ENCODE data around the gene SPTBN1.

Gene SPTBN1

DNA sequence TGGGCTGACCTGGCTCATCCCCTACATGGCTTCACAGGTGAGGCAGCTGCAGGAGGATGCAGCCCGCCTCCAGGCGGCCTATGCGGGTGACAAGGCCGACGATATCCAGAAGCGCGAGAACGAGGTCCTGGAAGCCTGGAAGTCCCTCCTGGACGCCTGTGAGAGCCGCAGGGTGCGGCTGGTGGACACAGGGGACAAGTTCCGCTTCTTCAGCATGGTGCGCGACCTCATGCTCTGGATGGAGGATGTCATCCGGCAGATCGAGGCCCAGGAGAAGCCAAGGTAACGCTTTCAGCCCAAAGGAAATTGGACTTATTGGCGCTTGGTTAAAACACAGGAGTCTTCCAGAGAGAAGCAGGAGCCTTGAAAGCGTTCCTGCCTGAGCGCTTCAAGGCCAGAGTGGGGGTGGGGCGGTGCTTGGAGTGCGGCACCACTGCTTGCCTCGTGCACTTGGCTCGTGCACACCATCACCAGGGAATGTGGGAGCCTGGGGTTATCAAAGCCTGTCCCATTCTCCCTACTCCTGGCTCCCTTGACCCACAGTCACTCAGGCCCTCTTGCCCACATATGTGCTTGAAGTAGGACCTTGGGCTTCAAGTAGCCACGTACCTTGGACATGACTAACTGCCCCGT is 197.6 kb downstream of the SPTBN1 start:
- DNase-seq (ENCODE audit: low spot score): no peak

- no peak for DNase-seq (ENCODE audit: low spot score)
Observed at GRCh38 chr2:54655046-54655809, 199.1 kb downstream of the SPTBN1 start.

DNA sequence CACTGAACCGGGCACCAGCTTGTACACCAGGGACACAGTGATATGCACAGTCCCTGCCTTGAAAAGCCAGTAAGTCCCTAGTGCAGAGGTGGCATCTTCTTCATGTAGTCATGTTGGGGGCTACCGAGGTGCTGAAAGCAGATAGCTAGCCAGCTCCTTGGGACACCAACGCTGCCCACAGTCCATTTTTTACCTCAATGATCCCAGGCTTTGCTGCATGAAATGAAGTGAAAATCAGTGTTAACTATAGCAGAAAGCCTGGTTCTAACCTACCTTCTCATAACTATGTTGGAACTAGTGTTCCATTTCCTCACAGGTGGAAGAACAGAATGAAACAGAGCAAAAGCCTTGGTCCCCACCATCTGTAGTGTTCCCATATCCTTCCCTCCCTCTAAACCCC is 200.7 kb downstream of the SPTBN1 start:
- DNase-seq (ENCODE audit: low spot score): no peak

GRCh38 chr2:54657664-54658083 is 201.5 kb downstream of the SPTBN1 start:
- peak; percentile 48 for DNase-seq (ENCODE audit: low spot score)

- no peak for DNase-seq (ENCODE audit: low spot score)
Observed at GRCh38 chr2:54658564-54659071, 202.5 kb downstream of the SPTBN1 start.

GRCh38 chr2:54659527-54659926 is 203.4 kb downstream of the SPTBN1 start:
- DNase-seq (ENCODE audit: low spot score): no peak

DNA sequence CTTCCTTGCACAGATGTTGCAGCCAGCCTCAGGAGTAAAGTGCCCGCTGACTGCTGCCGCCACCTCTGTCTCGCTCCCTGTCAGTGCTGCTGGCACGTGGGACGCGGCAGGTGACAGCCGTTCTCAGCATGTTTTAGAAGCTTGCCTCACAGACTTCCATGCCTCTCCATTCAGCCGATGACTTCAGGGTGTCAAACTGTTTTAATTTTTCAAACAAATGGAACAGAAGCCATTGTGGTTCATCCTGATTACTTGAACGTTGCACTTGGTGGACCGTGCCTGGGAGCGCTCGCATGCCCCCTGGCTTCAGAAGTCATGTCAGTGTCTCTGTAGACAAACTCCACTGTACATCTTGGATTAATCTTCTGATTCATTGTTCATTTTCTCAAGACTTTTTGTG is 204.6 kb downstream of the SPTBN1 start:
- DNase-seq (ENCODE audit: low spot score): no peak

DNA sequence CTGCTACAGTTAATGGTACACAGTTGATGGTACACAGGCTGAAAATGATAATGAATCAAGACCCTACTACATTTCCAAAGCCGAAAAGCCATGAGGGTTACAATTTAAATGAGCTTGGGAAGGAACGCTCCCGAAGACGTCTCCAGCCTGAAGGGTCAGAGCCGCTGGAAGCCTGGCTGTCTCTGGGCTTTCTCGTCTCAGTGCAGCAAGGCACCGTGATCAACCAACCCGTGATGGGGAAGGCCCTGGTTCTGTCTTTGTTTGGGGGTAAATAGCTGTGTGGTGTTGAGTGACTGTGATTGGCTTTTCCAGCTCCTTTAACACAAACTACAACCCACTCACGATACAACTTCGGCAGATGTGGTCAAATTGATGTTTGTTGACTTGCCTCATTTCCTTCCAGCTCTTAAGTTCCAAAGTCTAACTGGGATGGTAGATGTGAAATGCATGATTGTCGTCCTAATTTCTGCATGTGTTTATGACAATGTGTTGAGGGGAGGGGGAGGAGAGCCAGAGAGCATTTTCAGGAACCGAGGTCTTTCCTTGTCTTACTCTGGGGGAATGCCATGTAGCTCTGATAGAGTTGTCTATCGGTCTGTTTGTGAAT is 207.4 kb downstream of the SPTBN1 start:
- DNase-seq (ENCODE audit: low spot score): no peak

DNA sequence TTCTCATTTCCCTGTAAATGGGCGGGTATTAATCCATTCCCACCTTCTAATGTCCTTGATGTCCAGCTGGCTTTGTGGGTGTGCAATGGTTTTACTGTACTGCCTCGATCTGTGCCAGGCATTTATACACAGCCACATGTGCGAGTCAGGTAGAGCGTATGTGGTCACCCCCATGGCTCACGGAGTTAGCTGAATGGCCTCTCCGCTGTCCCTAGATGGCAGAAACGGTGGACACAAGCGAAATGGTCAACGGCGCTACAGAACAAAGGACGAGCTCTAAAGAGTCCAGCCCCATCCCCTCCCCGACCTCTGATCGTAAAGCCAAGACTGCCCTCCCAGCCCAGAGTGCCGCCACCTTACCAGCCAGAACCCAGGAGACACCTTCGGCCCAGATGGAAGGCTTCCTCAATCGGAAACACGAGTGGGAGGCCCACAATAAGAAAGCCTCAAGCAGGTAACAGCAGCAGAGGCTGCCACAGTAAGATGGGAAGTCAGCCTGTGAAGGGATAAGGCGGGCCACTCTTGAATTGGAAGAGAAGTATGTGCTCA is 208.2 kb downstream of the SPTBN1 start:
- DNase-seq (ENCODE audit: low spot score): no peak

GRCh38 chr2:54665436-54665856 is 209.3 kb downstream of the SPTBN1 start:
- DNase-seq (ENCODE audit: low spot score): peak; percentile 38

DNA sequence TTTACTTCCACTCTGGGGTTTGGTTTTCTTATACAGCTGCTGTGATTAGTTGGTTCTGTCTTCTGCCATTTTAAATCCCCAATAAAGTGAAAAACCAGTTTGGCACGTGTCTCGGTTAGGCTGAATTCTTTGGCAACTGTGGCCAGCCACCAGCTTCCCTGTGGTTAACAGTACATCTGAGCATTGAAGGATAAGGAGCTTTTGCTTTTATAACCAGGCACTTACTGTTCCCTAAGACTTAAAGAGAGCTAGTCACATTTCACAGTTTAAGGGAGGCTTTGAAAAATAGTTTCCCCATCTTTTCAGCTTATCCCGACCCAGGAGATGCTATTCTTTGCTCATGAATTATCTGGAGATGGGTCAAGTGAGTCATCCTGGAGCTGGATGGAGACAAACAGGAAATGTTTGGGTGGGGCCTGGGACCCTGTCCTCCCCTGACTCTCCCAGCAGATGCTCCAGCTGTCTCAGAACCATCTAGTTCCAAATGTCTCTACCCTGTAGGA is 210.1 kb downstream of the SPTBN1 start:
- DNase-seq (ENCODE audit: low spot score): no peak

- no peak for DNase-seq (ENCODE audit: low spot score)
Observed at GRCh38 chr2:54666634-54667265, 210.6 kb downstream of the SPTBN1 start.

DNA sequence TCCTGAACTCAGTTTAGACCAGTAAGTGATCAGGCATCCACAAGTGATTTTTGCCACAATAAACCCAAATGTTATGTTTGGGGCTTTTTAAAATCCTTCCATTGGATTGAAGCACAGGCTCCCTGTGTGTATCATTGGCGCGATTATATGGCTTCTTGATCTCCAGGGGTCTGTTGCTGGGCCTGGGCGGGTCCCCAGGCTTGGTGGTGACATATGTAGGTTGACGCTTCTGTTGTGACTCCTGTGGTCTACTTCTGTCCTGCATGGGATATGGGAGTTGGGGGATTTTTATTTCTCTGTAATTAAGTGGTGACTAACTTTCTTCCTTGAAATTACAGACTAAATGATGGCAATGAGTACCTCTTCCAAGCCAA is 211.1 kb downstream of the SPTBN1 start:
- no peak for DNase-seq (ENCODE audit: low spot score)

DNA sequence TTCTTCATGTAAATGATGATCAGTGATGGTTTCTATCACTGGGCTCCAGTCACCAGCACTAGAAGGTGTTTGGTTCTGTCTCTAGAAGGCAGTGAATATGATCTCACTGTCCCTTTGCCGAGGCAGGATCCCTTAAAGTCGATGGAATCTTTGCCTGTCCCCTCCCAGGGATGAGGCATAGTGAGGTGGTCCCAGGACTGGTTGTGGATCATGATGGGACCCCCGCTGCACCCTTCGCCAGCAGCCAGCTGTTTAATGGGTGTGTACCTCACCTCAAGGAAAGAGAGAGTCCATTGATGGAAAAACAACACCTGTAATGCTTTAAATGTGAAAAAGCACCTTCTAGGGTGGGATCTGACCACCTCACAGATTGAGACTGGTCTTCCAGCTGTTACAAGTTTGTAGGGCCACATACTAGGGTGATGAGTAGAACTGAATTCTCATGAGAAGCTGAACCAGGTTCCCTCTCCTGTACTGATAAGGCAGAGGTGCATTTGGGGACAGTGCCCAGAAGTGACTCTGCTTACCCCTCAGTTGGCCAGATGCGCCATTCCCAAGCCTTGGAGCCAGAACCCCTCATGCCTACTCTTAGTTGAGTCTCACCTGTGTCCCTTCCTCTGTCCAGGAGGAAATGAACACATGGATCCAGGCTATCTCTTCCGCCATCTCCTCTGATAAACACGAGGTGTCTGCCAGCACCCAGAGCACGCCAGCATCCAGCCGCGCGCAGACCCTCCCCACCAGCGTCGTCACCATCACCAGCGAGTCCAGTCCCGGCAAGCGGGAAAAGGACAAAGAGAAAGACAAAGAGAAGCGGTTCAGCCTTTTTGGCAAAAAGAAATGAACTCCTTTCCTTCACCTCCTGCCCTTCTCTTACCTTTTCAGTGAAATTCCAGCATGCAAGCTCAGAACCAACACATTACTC is 211.9 kb downstream of the SPTBN1 start:
- DNase-seq (ENCODE audit: low spot score): no peak

DNA sequence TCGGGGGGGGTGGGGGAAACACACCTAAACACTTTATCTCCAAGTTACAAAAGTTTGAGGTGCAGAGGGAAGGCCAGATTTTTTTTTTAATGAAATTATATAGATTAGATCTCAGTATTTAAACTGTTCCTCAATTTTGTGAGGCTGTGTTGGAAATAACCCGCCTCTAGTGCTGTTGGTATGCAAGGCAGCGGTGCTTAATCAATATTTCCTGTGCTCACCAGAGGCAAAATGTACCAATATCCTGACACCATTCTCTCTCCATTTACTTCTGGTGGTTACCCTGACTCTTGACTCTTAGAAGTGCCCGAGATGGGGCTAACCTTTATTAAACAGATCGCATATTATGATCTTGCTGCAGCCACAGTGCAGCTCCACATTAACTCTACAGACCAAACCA is 212.6 kb downstream of the SPTBN1 start:
- DNase-seq (ENCODE audit: low spot score): no peak

DNA sequence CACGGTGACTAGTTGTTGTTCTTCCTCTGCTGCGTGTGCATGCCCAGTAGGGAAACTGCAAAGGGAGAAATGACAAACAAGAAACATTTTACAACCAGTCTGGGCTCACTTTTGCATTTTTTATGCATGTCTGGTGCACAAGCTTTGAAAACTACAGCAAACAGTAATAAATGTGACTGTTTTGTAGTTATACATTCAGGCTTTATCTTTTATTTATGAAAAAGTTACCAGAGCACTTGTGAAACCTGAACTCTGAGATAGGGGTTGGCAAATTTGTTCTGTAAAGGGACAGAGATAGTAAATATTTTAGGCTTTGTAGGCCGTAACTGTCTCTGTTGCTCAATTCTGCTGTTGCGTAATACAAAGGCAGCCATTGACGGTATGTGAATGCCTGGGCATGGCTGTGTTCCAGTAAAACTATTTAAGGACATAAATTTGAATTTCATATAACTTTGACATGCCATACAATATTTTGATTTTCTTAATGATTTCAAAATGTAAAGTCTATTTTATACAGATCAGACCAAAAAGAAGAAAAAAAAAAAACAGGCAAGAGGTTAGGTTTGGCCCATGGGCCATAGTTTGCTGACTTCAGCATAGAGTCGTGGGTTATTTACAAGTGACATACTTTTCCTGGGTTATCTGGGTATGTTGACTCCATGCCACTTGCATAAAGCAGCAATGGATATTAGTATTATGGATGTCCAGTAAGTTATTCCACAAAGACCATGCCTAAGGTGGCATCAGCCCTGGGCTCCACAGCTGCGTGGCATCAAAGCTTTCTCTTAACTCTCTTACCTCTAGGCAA is 213.8 kb downstream of the SPTBN1 start:
- no peak for DNase-seq (ENCODE audit: low spot score)

- no peak for DNase-seq (ENCODE audit: low spot score)
Observed at GRCh38 chr2:54670485-54671009, 214.4 kb downstream of the SPTBN1 start.

GRCh38 chr2:54671010-54671409 is 214.9 kb downstream of the SPTBN1 start:
- DNase-seq (ENCODE audit: low spot score): no peak

DNA sequence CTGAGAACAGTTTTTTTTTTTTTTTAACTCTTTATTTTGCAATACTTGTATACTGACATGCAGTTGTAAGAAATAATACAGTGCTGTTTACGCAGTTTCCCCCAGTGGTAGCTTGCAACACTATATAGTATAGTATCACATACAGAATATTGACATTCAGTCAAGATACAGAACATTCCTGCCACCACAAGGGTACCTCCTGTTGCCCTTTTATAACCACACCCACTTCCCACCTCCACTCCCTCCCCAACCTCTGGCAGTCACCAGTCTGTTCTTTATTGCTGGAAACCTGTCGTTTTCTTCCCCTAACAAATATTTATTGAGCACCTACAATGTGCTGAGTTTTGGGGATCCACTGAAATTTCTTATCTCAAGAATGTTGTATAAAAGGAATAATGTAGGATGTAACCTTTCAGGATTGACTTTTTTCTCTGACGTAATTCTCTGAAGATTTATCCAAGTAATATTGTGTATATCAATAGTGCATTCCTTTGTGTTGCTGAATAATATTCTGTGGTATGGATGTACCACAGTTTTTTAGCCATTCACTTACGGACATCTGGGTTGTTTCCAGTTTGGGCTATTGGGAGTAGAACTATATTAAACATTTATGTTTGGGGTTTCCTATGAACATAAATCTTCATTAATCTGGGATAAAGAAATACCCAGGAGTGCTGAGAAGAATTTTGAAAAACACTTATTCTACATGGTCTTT is 215.9 kb downstream of the SPTBN1 start:
- no peak for DNase-seq (ENCODE audit: low spot score)

Measured in germinal center (tissue), 1 donor.